Testis (tissue), 2 donors: ENCODE results near the gene MGAT1.

Experiments
- POLR2A ChIP-seq: fragments of 450-650 bp; IDR thresholded peaks from one replicate; pipeline ENCODE4 v1.6.1; 2017; ENCODE audit warnings: antibody characterized with exemption, mild to moderate bottlenecking, moderate library complexity
- TF ChIP-seq, protein P1 (sequence below), 3 experiments: fragments of 450-650 bp in 2 of 3; fragments of 200-600 bp in 1 of 3; sonication (generic) in 1 of 3; IDR thresholded peaks; one replicate each; pipeline ENCODE4 v1.5.1; 2016 to 2019; ENCODE audit warnings: antibody characterized with exemption in 3 of 3, mild to moderate bottlenecking in 2 of 3, moderate library complexity in 1 of 3

DNA sequence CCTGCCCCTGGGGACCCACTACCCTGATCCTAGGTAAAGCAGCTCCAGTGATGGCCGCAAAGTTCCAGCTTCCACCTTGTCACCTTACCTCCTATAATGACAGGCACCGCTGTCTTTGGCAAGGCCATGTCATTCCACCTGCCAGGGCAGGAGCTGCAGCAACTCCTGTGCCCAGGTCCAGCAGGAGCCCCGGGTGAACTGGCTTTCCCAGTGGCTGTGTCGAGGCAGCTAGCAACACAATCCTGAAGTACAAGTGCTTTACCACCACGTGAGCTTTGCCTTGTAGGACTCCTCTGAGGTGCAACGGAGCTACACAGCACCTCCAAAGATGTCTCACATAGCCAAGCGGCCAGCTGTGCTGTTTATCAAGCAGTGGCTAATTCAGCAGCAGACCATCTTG lies 20.7 kb upstream of the MGAT1 start:
- TF ChIP-seq POLR2A, result no peak
- TF ChIP-seq, protein P1, sequence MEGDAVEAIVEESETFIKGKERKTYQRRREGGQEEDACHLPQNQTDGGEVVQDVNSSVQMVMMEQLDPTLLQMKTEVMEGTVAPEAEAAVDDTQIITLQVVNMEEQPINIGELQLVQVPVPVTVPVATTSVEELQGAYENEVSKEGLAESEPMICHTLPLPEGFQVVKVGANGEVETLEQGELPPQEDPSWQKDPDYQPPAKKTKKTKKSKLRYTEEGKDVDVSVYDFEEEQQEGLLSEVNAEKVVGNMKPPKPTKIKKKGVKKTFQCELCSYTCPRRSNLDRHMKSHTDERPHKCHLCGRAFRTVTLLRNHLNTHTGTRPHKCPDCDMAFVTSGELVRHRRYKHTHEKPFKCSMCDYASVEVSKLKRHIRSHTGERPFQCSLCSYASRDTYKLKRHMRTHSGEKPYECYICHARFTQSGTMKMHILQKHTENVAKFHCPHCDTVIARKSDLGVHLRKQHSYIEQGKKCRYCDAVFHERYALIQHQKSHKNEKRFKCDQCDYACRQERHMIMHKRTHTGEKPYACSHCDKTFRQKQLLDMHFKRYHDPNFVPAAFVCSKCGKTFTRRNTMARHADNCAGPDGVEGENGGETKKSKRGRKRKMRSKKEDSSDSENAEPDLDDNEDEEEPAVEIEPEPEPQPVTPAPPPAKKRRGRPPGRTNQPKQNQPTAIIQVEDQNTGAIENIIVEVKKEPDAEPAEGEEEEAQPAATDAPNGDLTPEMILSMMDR (IDR thresholded peaks at IDR 0.05), result no peak
